ENCODE measurements around the gene RDH16.
"Not testable (repeated sequence)": the region's sequence is repeated elsewhere in the genome, so short reads cannot be mapped to it uniquely, and the experiment has no call there.

Gene RDH16

DNA sequence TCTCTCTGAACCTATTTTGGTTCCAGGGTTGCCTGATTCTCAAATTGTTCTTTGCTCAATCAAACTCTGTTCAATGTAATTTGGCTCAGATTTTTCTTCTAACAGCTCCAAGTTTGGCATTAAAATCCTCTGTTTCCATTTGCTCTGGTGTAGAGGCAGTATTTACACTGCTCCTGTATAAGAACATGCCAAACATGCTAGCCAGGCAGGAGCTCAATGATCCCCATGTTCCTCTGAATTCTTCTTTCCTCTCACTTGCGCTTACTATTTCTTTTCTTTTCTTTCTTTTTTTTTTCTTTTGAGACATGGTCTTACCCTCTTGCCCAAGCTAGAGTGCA lies 40.4 kb downstream of the RDH16 start (continued):
- TF ChIP-seq SNAI2 (CRISPR knock-in tag; IDR thresholded peaks at IDR 0.05) (no peak), ZFP3 (CRISPR knock-in tag; IDR thresholded peaks at IDR 0.05) (no peak)

DNA sequence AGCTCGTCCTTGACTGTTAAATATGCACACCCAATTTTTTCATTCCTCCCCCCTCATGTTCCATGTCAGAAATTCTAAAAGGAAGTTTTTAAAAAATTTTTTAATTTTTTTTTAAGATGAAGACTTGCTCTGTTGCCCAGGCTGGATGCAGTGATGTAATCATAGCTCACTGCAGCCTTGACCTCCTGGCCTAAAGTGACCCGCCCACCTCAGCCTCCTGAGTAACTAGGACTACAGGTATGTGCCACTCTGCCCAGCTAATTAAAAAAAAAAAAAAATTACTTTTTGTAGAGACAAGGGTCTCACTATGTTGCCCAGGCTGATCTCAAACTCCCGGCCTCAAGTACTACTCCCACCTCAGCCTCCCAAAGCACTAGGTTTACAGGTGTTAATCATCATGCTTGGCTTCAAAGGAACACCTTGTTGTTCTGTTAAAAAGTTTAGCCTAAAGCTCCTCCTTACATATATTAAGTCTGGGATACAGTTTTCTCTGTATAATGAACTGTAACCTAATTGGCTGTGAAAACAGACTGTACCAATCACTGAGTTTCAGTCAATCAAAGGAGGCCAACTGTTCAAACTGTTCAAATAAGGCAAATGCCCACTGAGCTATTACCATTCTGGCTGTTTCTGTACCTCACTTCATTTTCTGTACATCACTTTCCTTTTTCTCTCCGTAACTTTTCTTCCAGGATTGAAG lies 41.0 kb downstream of the RDH16 start:
- ATAC-seq, result no peak
- no peak for TF ChIP-seq GLIS3 (CRISPR knock-in tag; IDR thresholded peaks at IDR 0.05)

- ATAC-seq, result no peak
- TF ChIP-seq, protein P1, sequence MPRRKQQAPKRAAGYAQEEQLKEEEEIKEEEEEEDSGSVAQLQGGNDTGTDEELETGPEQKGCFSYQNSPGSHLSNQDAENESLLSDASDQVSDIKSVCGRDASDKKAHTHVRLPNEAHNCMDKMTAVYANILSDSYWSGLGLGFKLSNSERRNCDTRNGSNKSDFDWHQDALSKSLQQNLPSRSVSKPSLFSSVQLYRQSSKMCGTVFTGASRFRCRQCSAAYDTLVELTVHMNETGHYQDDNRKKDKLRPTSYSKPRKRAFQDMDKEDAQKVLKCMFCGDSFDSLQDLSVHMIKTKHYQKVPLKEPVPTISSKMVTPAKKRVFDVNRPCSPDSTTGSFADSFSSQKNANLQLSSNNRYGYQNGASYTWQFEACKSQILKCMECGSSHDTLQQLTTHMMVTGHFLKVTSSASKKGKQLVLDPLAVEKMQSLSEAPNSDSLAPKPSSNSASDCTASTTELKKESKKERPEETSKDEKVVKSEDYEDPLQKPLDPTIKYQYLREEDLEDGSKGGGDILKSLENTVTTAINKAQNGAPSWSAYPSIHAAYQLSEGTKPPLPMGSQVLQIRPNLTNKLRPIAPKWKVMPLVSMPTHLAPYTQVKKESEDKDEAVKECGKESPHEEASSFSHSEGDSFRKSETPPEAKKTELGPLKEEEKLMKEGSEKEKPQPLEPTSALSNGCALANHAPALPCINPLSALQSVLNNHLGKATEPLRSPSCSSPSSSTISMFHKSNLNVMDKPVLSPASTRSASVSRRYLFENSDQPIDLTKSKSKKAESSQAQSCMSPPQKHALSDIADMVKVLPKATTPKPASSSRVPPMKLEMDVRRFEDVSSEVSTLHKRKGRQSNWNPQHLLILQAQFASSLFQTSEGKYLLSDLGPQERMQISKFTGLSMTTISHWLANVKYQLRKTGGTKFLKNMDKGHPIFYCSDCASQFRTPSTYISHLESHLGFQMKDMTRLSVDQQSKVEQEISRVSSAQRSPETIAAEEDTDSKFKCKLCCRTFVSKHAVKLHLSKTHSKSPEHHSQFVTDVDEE (CRISPR knock-in tag; IDR thresholded peaks at IDR 0.05), result no peak
- TF ChIP-seq ZFP30 (CRISPR knock-in tag; IDR thresholded peaks at IDR 0.05) (no peak), TCF4 (CRISPR knock-in tag; IDR thresholded peaks at IDR 0.05; ENCODE audit: borderline replicate concordance) (no peak), OSR1 (CRISPR knock-in tag; IDR thresholded peaks at IDR 0.05) (no peak), ZNF8 (CRISPR knock-in tag; IDR thresholded peaks at IDR 0.05) (no peak), ZFP3 (CRISPR knock-in tag; IDR thresholded peaks at IDR 0.05) (no peak), ZNF565 (CRISPR knock-in tag; conservative IDR thresholded peaks at IDR 0.05; ENCODE audit: low read depth) (no peak), ARNTL (CRISPR knock-in tag; IDR thresholded peaks at IDR 0.05; ENCODE audit: borderline replicate concordance, low read depth) (no peak), CSDC2 (CRISPR knock-in tag; IDR thresholded peaks at IDR 0.05) (no peak), ZNF70 (CRISPR knock-in tag; IDR thresholded peaks at IDR 0.05) (no peak)
Measured at GRCh38 chr12:56914724-56915123, 42.7 kb downstream of the RDH16 start.

- no peak for TF ChIP-seq ZNF565 (CRISPR knock-in tag; conservative IDR thresholded peaks at IDR 0.05; ENCODE audit: low read depth)
- no peak for TF ChIP-seq CREB5 (CRISPR knock-in tag; IDR thresholded peaks at IDR 0.05; ENCODE audit: low read depth)
- no peak for ATAC-seq
Measured at GRCh38 chr12:56914256-56914655, 43.2 kb downstream of the RDH16 start.

GRCh38 chr12:56909403-56909802 lies 48.0 kb downstream of the RDH16 start:
- ATAC-seq, result not testable (repeated sequence)

DNA sequence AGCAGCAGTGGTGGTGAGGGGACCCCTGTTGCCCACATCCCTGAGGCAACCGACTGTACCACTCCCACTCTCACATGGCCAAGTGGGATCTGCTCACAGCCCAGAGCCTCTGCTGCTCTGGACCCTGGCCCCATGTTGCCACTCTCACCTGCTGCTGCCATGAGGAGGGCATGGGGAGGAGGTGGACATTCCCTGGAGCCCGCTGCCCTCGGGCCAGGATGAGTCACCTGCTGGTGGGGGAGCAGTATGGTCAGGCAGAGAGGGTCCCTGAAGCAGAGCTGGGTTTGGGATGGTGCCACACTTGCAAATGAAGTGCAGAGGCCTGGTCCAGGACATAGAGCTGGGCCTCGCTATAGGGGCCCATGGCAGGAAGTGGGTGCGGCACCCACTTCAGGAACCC lies 49.3 kb downstream of the RDH16 start:
- no peak for ATAC-seq
- TF ChIP-seq BACH2 (CRISPR knock-in tag; IDR thresholded peaks at IDR 0.05; ENCODE audit: borderline replicate concordance) (no peak), RARB (CRISPR knock-in tag; IDR thresholded peaks at IDR 0.05) (no peak), ZNF8 (CRISPR knock-in tag; IDR thresholded peaks at IDR 0.05) (no peak), ZFP30 (CRISPR knock-in tag; IDR thresholded peaks at IDR 0.05) (no peak), ZNF70 (CRISPR knock-in tag; IDR thresholded peaks at IDR 0.05) (no peak), OSR1 (CRISPR knock-in tag; IDR thresholded peaks at IDR 0.05) (no peak), GLIS3 (CRISPR knock-in tag; IDR thresholded peaks at IDR 0.05) (no peak), ISL1 (CRISPR knock-in tag; IDR thresholded peaks at IDR 0.05) (no peak), PPARA (CRISPR knock-in tag; IDR thresholded peaks at IDR 0.05; ENCODE audit: borderline replicate concordance) (no peak)
- TF ChIP-seq, protein P2, sequence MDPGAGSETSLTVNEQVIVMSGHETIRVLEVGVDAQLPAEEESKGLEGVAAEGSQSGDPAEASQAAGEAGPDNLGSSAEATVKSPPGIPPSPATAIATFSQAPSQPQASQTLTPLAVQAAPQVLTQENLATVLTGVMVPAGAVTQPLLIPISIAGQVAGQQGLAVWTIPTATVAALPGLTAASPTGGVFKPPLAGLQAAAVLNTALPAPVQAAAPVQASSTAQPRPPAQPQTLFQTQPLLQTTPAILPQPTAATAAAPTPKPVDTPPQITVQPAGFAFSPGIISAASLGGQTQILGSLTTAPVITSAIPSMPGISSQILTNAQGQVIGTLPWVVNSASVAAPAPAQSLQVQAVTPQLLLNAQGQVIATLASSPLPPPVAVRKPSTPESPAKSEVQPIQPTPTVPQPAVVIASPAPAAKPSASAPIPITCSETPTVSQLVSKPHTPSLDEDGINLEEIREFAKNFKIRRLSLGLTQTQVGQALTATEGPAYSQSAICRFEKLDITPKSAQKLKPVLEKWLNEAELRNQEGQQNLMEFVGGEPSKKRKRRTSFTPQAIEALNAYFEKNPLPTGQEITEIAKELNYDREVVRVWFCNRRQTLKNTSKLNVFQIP (CRISPR knock-in tag; IDR thresholded peaks at IDR 0.05; ENCODE audit: borderline replicate concordance, low read depth), result no peak
- TF ChIP-seq, protein P1 (CRISPR knock-in tag; IDR thresholded peaks at IDR 0.05), result no peak
